Endothelial cell of umbilical vein (primary cell): ENCODE results near the gene NFATC4.
"Not testable (repeated sequence)": the region's sequence is repeated elsewhere in the genome, so short reads cannot be mapped to it uniquely, and the experiment has no call there.

ENCODE experiments used
- CTCF ChIP-seq, 2 donors: IDR thresholded peaks; 1 replicate in 1 of 2; 2 replicates in 1 of 2; pipeline ENCODE4 v1.5.1; 2011; ENCODE audit warnings: low read length in 2 of 2, mild to moderate bottlenecking in 2 of 2, moderate library complexity in 2 of 2, control low read depth in 1 of 2, inconsistent platforms in 1 of 2, low read depth in 1 of 2; ENCODE audit not compliant: insufficient read depth in 1 of 2; ENCODE audit errors: extremely low read depth in 1 of 2
- EZH2 ChIP-seq: IDR thresholded peaks from 2 replicates; pipeline ENCODE4 v1.6.1; 2012; ENCODE audit warnings: borderline replicate concordance, low read depth, mild to moderate bottlenecking, moderate library complexity, low read length, inconsistent platforms; ENCODE audit not compliant: severe bottlenecking
- GATA2 ChIP-seq: IDR thresholded peaks from 2 replicates; pipeline ENCODE4 v1.7.0; 2011; ENCODE audit warnings: low read depth, mild to moderate bottlenecking, moderate library complexity, mixed read lengths, low read length; ENCODE audit not compliant: insufficient read length, insufficient read depth
- JUN ChIP-seq: IDR thresholded peaks from 2 replicates; pipeline ENCODE4 v1.6.1; 2011; ENCODE audit warnings: borderline replicate concordance, low read depth; ENCODE audit not compliant: insufficient read length, insufficient read depth
- MAX ChIP-seq: IDR thresholded peaks from 2 replicates; pipeline ENCODE4 v1.6.1; 2011; ENCODE audit not compliant: insufficient read depth, insufficient read length
- MYC ChIP-seq: IDR thresholded peaks from one replicate; pipeline ENCODE4 v1.6.1; 2011; ENCODE audit warnings: mild to moderate bottlenecking, low read depth, low read length
- POLR2A ChIP-seq: IDR thresholded peaks from 2 replicates; pipeline ENCODE4 v1.6.1; 2012; ENCODE audit warnings: low read depth, mild to moderate bottlenecking, control low read depth, low read length
- POLR2AphosphoS5 ChIP-seq: IDR thresholded peaks from 2 replicates; pipeline ENCODE4 v1.6.1; 2012; ENCODE audit warnings: low read depth, mild to moderate bottlenecking, control low read depth, low read length, moderate library complexity; ENCODE audit not compliant: insufficient read depth

GRCh38 chr14:24387579-24387978 lies 19.6 kb downstream of the NFATC4 start:
- TF ChIP-seq CTCF (IDR thresholded peaks at IDR 0.05; ENCODE audit: extremely low read depth in 1 of 2, insufficient read depth in 1 of 2, low read depth in 1 of 2, low read length in 2 of 2); POLR2AphosphoS5; GATA2; JUN; EZH2; POLR2A; MAX; MYC: not testable (repeated sequence)
